Fibroblast of lung (primary cell): Measurements from ENCODE around the gene PARVG. TPM values are rescaled to one million over a fixed set of nuclear protein-coding genes. Genes with fewer than 3 reads are reported as not detected.

Experiments
- DNase-seq, 2 donors: peaks; one replicate each; pipeline versions ENCODE4 v3.0.0 to v3.0.0-alpha.2; 2010; ENCODE audit warnings: low read depth in 2 of 2
- H2AFZ ChIP-seq: 2 replicates; pipeline ENCODE4 v1.5.1; 2012; ENCODE audit warnings: low read length, control low read depth, inconsistent platforms
- H3K27ac ChIP-seq: 2 replicates; pipeline ENCODE4 v1.5.1; 2011; ENCODE audit warnings: low read length, control low read depth; ENCODE audit not compliant: insufficient read depth
- H3K27me3 ChIP-seq: 2 replicates; pipeline ENCODE4 v1.5.1; 2011; ENCODE audit warnings: mild to moderate bottlenecking, low read length; ENCODE audit not compliant: control insufficient read depth, insufficient read depth
- H3K36me3 ChIP-seq: 2 replicates; pipeline ENCODE4 v1.5.1; 2011; ENCODE audit warnings: low read length; ENCODE audit not compliant: control insufficient read depth, insufficient read depth
- H3K4me1 ChIP-seq: 2 replicates; pipeline ENCODE4 v1.5.1; 2011; ENCODE audit warnings: low read length; ENCODE audit not compliant: control insufficient read depth, insufficient read depth; ENCODE audit errors: extremely low read depth
- H3K4me2 ChIP-seq: 2 replicates; pipeline ENCODE4 v1.5.1; 2011; ENCODE audit warnings: low read length, control low read depth; ENCODE audit not compliant: insufficient read depth; ENCODE audit errors: extremely low read depth
- H3K4me3 ChIP-seq, 4 experiments: fragments of 200-600 bp in 1 of 4; sonication (generic) in 1 of 4; replicated peaks in 1 of 4; 2 replicates each; pipeline ENCODE4 v1.5.1; 2011 to 2016; ENCODE audit warnings: low read length in 4 of 4, low read depth in 3 of 4, mild to moderate bottlenecking in 3 of 4, control low read depth in 2 of 4, inconsistent platforms in 1 of 4, mixed read lengths in 1 of 4; ENCODE audit not compliant: insufficient read depth in 1 of 4; ENCODE audit errors: control extremely low read depth in 1 of 4
- H3K79me2 ChIP-seq: 2 replicates; pipeline ENCODE4 v1.5.1; 2012; ENCODE audit warnings: mild to moderate bottlenecking, low read length, inconsistent platforms; ENCODE audit not compliant: control insufficient read depth, insufficient read depth
- H3K9ac ChIP-seq: 2 replicates; pipeline ENCODE4 v1.5.1; 2011; ENCODE audit warnings: mild to moderate bottlenecking, low read length, control low read depth; ENCODE audit not compliant: insufficient read depth
- H3K9me3 ChIP-seq: 2 replicates; pipeline ENCODE4 v1.5.1; 2012; ENCODE audit warnings: low read depth, low read length; ENCODE audit not compliant: control insufficient read depth, insufficient read depth
- H4K20me1 ChIP-seq: 2 replicates; pipeline ENCODE4 v1.5.1; 2011; ENCODE audit warnings: low read length; ENCODE audit not compliant: control insufficient read depth, insufficient read depth; ENCODE audit errors: extremely low read depth
- EZH2 ChIP-seq: IDR thresholded peaks from 2 replicates; pipeline ENCODE4 v1.5.1; 2012; ENCODE audit warnings: low read length, control low read depth, mild to moderate bottlenecking; ENCODE audit errors: missing control alignments
- polyA plus RNA-seq, 2 donors: library from polyadenylated mRNA; depleted of rRNA in 1 of 2; stranded (reverse) in 1 of 2; unstranded in 1 of 2; fragments of >200 nt; gene quantifications; 2 replicates each; pipeline ENCODE4 v1.2.1, GENCODE V29; 2011 to 2012; ENCODE audit warnings: missing spikeins in 1 of 2
- total RNA-seq: library from RNA; depleted of rRNA; stranded (reverse); fragments of >200 nt; gene quantifications from 2 replicates; pipeline ENCODE4 v1.2.1, GENCODE V29; 2014
- TF ChIP-seq, protein P1 (sequence below), 2 donors: IDR thresholded peaks in 1 of 2; conservative IDR thresholded peaks in 1 of 2; 1 replicate in 1 of 2; 2 replicates in 1 of 2; pipeline ENCODE4 v1.5.1; 2011 to 2012; ENCODE audit warnings: low read length in 2 of 2, control low read depth in 1 of 2, inconsistent platforms in 1 of 2, low read depth in 1 of 2, mild to moderate bottlenecking in 1 of 2

The PARVG gene
- total and polyA plus RNA-seq, 2 donors (not counting 1 experiment from before 2014, with no cell fraction given), result not detected

DNA sequence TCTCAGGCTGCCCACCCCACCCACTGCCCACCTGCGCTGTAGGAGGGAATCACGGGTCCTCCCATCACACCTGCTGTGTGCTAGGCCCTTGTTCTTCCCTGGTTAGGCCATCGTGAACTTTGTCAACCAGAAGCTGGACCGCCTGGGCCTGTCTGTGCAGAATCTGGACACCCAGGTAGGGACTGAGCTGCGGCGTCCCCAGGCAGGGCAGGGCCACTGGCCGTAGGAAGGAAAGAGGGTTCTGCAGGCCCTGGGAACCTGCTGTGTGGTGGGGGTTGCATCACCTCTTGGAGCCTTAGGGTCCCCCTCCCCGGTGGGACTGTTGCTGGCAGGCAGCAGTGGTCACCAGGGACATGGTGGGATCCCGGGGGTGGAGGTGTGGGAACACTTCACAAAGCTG is 15.5 kb downstream of the PARVG start:
- TF ChIP-seq EZH2, result no peak
- TF ChIP-seq, protein P1, sequence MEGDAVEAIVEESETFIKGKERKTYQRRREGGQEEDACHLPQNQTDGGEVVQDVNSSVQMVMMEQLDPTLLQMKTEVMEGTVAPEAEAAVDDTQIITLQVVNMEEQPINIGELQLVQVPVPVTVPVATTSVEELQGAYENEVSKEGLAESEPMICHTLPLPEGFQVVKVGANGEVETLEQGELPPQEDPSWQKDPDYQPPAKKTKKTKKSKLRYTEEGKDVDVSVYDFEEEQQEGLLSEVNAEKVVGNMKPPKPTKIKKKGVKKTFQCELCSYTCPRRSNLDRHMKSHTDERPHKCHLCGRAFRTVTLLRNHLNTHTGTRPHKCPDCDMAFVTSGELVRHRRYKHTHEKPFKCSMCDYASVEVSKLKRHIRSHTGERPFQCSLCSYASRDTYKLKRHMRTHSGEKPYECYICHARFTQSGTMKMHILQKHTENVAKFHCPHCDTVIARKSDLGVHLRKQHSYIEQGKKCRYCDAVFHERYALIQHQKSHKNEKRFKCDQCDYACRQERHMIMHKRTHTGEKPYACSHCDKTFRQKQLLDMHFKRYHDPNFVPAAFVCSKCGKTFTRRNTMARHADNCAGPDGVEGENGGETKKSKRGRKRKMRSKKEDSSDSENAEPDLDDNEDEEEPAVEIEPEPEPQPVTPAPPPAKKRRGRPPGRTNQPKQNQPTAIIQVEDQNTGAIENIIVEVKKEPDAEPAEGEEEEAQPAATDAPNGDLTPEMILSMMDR (conservative IDR thresholded peaks at IDR 0.05 in 1 of 2, IDR thresholded peaks at IDR 0.05 in 1 of 2; ENCODE audit: low read depth in 1 of 2, low read length in 2 of 2), result no peak
- H4K20me1 ChIP-seq, result no peaks in the 10 kb centered on the region
- no peak overlapping the region for H3K4me3 ChIP-seq
- H2AFZ ChIP-seq, result no peak overlapping the region
- H3K27ac ChIP-seq, result no peak overlapping the region
- H3K4me1 ChIP-seq, result no peaks in the 10 kb centered on the region
- peaks cover 4% of the 10 kb centered on the region for H3K27me3 ChIP-seq
- H3K4me2 ChIP-seq, result no peak overlapping the region
- no peaks in the 10 kb centered on the region for H3K9me3 ChIP-seq
- H3K36me3 ChIP-seq, result no peaks in the 10 kb centered on the region
- H3K79me2 ChIP-seq, result no peaks in the 10 kb centered on the region
- H3K9ac ChIP-seq, result no peak overlapping the region
- DNase-seq, result no peak

DNA sequence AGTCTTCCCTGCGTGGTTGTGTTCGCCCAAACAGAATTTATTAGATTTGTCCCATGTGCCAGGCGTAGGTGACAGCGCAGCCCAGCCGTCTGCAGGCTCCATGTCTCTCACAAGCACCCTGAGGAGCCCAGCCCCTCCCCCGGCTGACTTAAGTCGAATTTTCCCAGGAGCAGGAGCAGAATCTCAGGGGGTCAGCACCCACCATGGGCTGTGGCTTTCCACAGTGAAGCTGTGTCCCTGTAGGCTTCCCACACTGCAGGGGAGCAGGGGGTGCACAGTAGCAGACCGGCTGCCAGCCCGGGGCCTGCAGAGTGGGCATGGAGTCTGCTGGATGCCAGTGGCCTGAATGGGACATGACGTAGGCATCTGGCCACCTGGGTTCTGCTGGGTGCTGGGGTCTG is 16.0 kb downstream of the PARVG start:
- H3K4me3 ChIP-seq, result no peak overlapping the region

DNA sequence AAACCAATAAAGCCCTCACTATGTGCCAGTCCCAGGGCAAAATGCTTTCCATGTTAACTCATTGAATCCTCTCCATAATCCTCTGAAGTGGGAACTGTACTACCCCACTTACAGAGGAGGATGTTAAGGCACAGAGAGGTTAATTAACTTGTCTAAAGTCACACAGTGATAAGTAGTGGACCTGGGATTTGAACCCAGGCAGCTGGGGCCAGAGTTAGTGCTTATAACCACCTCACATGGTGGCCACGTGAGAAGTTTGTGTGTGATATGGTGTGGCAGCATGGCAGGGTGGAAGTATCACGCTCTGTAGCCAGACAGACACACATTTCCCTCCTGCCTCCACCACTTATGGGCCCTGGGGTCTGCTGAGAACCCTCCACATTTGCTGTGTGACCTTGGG is 16.5 kb downstream of the PARVG start:
- Histone ChIP-seq H3K27me3 (peaks cover 4% of the 10 kb centered on the region), H3K27ac (no peak overlapping the region), H3K36me3 (no peaks in the 10 kb centered on the region), H4K20me1 (no peaks in the 10 kb centered on the region), H3K9ac (no peak overlapping the region), H3K9me3 (no peaks in the 10 kb centered on the region), H2AFZ (no peak overlapping the region), H3K4me3 (no peak overlapping the region), H3K4me2 (no peak overlapping the region), H3K4me1 (peaks cover 5% of the 10 kb centered on the region), H3K79me2 (no peaks in the 10 kb centered on the region)
- DNase-seq, result no peak
- TF ChIP-seq EZH2, result no peak
- TF ChIP-seq, protein P1 (conservative IDR thresholded peaks at IDR 0.05 in 1 of 2, IDR thresholded peaks at IDR 0.05 in 1 of 2; ENCODE audit: low read depth in 1 of 2, low read length in 2 of 2), result no peak

More for the DNA sequence above, 16.0 kb downstream of the PARVG start:
- Histone ChIP-seq H2AFZ (no peak overlapping the region), H3K36me3 (no peaks in the 10 kb centered on the region), H3K27me3 (peaks cover 4% of the 10 kb centered on the region), H3K9ac (no peak overlapping the region), H3K4me1 (peaks cover under 1% of the 10 kb centered on the region), H4K20me1 (no peaks in the 10 kb centered on the region), H3K27ac (no peak overlapping the region), H3K9me3 (no peaks in the 10 kb centered on the region), H3K79me2 (no peaks in the 10 kb centered on the region), H3K4me2 (no peak overlapping the region)
- TF ChIP-seq, protein P1 (conservative IDR thresholded peaks at IDR 0.05 in 1 of 2, IDR thresholded peaks at IDR 0.05 in 1 of 2; ENCODE audit: low read depth in 1 of 2, low read length in 2 of 2), result no peak
- TF ChIP-seq EZH2, result no peak
- DNase-seq, result no peak
